GM19239 (cell line): ENCODE data around the gene SMG6.
"Not testable (repeated sequence)": the region's sequence is repeated elsewhere in the genome, so short reads cannot be mapped to it uniquely, and the experiment has no call there.

Source experiments
- DNase-seq: peaks from one replicate; pipeline ENCODE4 v3.0.0; 2011; ENCODE audit warnings: low spot score; ENCODE audit not compliant: insufficient read length
- FAIRE-seq: peaks from 2 replicates; lab custom pipeline; 2011; peaks lifted over from hg19 to GRCh38; lab: Jason Lieb, UNC

SMG6 gene

DNA sequence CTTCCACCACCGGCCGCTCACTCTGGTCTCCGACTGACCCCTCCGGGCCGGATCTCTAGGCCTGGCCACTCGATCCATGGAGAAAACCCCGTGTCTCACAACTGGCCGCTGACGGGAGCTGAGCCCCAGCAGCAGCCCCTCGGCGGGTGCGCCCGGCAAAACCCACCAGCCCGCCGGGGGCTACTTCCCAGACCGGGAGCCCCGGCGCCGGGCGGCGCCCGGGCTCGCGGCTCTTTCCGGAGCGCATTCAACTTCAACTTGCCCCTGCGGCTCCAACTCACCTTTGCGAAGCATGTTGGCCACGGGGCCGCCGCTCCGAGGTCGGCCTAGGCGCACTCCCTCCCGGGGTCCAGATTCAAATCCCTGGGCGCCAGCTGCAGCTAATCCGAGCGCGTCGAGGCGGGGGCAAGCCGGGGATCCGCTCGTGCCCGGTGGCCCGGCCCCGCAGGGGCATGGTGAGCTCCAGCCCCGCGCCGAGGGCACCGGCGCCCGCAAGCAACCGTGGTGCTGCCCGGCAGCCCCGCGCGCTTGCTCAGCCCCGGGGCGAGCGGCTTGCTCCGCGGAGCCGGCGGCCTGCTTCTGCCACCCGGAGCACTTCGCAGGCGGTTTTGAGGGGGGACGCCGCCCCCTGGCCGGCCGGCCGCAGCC, 278.9 kb downstream of the SMG6 start:
- DNase-seq (no peak), FAIRE-seq (no peak)

DNA sequence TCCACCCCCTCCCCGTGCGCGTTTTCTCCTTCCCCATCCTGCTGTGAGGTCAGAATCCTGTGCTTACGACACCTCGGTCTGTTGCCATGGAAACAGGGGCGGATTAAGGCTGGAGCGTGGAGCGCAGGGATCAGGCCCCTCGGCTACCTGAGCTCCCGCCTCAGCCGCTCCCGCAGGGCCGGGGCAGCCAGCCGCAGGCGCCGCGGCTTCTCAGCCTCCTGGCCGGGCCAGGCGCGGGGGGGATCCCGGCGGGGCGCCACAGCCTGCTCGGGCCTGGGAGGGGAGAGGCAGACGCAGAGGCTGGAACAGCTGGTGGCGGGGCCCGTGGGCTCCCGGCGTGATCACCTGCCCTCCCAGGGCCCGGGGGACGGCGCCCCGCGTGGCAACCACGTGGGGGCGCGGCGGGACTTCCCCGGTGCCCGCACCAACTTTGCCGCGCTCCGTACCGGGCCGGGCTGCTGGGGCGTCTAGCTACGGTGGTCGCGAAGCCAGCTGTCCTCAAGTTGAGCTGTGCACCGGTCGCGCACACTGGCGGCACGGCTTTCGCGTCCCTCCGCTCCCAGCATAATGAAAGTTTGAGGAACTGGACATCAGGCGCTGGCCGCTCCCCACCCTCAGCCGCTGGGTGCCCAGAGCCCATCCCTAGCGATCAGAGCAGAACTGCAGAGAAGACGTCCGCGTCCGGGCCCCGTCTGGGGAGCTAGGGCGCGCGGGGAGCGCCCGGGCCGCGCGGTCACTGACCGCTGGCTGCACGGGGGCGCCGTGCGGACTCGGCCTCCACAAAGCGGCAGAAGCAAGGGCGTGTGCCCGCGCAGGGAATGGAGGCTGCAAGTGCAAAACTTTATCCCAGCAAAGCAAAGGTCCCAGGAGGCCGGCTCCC, 279.7 kb downstream of the SMG6 start:
- DNase-seq = no peak
- no peak for FAIRE-seq

DNA sequence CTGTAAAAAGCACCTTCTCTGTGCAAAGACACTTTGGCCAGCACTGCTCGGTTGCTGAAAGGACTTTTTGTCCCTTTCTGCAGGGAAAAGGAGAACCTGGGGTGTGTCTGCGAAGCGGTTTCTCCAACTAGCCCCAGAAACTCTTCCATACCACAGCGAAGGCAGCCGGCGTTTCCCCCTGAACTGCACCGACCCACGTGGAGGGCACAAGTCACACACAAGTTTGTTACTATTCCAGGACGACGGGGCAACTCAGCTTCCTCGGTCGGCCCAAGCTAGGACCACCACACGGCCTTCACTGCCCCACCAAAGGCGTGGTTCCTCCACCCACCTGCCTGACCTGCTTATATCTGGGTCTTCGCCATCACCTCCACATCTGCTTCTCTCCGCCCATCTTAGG, 280.3 kb downstream of the SMG6 start:
- no peak for DNase-seq
- FAIRE-seq = no peak

DNA sequence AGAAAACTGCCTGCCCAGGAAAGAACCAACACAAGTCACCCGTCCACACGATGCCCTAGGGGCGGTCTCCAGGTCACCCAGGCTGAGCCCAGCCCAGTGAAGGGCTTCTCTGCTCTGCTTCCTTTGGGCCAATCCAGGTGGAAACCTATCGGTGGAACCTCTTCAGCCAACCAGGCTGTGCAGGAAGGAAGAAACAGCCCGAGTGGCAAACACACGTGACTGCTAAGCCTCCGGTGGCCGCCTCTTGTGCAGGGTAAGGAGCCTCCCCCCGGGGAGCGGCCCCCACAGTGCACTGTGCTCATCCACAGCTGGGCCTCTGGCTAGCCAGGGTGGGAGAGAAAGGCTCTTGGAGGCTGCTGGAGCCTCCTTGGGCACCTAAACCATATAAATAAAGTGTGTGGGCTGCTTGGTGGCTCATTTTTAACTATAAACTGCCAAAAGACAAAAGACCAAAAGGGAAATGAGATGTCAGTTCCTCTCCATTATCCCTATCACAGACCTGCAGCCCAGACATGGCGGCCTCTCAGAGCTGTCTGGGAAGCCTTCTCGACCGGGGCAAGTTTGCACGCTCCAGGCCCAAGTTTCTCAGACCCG, 280.8 kb downstream of the SMG6 start:
- no peak for DNase-seq
- FAIRE-seq = no peak

DNA sequence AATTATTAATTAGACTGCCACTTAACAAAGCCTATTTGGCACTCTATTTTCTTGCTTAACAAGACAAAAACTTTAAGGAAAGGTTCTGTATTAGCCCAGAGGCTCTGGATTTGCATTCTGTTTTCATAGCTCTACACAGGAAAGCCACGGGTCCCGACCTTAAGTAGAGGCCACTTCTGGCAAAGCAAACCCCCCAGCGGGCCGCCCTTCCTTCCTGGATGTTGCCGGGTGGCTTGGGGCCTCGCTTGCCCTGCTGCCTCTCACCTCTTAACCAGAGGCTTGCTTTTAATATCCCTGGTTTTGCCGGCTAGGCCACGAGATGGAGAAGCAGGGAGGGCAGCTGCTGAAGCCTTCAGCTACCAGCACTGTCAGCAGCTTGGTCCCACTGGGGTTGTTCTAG, 282.9 kb downstream of the SMG6 start:
- DNase-seq = no peak
- no peak for FAIRE-seq

DNA sequence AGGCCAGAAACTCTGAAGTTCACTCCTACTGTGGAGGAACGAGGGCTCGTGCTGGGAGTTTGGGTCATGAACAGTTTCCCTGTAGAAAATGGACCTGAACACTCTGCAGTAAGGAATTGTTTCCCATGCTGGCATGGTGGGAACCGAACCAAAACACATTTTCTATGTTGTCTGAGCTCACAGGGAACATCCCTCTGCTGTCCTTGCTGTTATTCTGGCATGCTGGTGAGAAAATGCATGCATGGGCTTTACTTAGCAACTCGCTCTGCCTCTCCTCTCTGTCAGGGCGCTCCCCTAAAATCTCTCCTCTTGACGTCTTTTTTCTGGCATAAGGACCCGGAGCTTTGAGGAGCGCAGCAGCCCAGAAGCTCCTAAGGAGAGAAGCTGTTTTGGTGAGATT, 283.9 kb downstream of the SMG6 start:
- FAIRE-seq = no peak
- no peak for DNase-seq

DNA sequence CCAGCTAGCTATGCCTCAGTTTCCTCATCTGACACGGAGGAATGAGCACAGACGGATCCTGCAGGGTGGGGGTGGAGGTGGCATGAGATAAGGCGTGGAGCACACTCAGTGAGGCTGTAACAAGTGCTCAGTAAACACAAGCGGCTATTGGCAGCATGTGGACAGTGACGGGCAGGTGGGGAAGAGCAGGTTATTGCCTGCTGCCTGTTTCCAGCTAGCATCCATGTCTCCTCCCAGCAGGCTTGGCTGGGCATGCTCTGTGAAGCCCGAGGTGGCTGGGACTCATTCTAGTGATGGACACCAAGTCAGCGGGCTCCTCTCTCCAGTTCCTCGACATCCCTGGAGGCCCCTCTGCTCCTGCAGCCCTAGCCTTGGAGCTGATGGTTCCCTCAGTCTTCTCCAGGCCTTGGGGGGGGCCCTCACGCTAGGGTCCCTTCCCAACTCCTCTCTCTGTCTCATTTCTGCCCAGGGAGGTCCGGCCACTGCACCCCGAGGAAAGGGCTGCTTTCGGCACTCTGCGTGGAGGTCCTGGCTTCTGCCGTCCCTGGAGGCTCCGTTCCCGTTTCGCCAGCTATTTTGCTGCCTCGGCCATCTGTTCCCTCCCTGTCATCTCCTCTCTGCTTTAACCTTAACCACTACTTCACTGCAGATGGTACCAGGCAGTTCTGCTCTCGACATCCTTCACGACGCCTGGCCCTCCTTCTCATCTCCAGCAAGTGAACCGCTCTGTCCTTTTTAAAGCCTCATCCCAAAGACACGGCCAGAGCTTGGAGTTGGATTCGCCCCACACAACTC, 284.7 kb downstream of the SMG6 start:
- DNase-seq (no peak), FAIRE-seq (no peak)

DNA sequence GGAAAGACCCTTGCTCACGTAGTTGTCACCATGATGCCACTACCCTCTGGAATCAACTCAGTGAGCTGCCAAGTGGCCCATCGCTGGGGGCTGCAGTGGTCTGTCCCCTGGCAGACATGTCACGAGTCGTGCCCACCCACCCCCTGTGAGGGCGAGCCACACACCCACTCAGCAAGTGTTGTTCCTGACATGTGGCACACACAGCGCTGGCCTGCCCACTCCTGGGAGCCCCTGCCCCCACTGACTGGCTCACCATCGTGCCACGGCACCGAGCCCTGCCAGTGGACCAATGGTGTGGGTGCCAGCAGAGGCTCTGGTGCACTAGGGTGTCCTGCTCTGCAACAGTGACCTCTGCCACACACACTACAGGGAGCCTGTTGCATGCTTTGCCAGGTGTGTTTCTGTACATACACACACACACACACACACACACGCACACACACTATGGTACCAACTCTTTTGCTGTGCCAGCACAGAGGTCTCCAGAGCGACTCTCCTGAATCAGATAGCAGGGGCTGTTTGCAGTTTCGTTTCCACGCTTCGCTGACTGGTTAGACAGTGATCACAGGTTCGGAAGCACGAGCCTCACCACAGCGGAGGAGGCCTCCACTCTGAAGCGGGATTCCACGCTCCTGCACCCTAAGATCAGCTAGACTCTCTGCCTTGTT, 286.2 kb downstream of the SMG6 start:
- no peak for DNase-seq
- FAIRE-seq = no peak

DNA sequence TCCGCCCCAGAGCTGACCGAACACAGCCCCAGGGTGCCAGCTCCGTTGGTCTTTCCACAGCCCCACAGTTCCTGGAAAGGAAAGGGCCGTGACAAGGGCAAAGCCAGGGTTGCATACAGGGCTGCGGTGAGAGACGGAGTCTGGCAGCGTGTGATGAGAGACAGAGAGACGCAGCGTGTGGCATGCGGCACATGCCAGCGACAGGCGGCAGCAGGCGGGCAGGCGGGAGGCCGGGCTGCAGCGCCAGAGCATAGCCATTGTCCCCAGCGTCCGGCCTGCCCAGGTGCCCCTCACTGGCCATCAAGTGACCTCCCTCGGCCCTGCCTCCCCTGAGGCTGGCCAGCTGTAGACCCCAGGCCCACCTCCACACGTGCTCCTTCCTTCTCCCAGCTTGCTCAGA, 287.1 kb downstream of the SMG6 start:
- no peak for DNase-seq
- no peak for FAIRE-seq

DNA sequence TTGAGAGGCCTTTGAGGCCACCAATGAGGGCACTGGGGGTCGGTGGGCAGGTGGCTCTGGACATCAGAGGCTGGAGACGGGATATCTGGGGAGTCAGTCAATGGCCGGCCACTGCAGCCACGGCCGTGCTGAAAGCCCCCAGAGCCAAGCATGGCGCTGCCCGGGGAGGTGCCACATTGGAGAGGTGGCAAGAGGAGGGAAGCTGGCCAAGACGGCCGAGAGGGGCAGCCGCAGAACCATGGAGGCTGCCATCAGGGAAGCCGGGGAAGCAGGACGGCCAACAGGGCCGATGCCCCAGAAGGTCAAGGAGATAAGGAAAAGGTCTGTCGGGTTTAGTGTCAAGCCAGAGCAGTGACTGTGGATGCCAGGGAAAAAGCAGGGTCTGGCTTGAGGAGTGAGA, 288.3 kb downstream of the SMG6 start:
- no peak for FAIRE-seq
- DNase-seq = no peak

DNA sequence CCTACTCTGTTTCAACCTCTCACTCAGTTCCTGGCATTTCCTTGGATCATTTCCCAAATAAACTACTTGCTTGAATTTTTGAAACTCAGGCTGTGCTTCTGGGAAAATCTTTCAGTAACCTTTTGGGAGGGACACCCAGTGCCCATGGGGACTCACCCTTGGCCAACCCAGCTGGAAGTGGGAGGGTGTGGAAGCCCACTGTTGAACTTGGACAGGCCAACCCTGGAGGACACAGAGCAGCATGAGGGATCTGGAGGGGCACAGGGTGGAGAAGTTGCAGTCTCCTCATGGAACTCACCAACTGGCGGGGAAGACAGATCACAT, 289.6 kb downstream of the SMG6 start:
- DNase-seq = no peak
- no peak for FAIRE-seq

DNA sequence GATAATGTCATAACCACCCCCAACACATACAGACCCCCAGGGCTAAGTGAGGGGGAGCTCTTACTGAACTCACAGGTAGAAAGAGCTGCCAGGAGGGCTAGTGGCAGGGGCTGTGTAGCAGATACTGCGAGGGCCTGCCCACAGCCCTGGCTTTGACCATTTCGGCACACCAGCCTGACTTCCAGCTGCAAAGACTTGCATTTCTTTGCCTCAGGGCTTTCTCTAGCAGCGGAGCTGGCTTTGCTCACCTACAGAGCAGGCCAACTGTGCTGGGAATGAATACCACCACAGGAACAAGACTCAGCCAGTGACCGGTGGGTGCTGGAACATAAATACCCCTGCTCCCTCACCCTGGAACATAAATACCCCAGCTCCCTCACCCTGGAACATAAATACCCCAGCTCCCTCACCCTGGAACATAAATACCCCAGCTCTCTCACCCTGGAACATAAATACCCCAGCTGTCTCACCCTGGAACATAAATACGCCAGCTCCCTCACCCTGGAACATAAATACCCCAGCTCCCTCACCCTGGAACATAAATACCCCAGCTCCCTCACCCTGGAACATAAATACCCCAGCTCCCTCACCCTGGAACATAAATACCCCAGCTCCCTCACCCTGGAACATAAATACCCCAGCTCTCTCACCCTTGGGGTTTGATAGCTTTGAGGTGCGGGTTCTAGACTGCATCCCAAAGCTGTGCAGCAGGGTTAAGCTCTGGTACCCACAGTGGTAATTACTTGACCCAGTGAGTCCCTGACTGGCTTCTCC, 290.2 kb downstream of the SMG6 start:
- not testable (repeated sequence) for DNase-seq, FAIRE-seq

DNA sequence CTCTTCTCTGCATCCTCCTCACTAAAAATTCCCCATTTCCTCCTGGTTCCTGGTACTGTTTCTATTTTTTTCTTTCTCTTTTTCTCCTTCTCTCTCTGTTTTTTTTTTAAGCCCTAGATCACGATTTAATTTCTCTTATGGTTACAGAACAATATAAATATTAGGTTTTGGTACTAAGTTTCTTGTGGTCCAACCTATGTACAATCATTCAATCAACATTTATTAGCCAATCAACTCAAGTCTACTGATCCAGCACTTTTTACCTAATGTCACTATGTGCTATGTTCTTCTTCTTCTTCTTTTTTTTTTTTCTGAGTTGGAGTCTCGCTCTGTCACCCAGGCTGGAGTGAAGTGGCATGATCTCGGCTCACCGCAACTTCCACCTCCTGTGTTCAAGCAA, 291.1 kb downstream of the SMG6 start:
- FAIRE-seq = no peak
- DNase-seq = no peak

DNA sequence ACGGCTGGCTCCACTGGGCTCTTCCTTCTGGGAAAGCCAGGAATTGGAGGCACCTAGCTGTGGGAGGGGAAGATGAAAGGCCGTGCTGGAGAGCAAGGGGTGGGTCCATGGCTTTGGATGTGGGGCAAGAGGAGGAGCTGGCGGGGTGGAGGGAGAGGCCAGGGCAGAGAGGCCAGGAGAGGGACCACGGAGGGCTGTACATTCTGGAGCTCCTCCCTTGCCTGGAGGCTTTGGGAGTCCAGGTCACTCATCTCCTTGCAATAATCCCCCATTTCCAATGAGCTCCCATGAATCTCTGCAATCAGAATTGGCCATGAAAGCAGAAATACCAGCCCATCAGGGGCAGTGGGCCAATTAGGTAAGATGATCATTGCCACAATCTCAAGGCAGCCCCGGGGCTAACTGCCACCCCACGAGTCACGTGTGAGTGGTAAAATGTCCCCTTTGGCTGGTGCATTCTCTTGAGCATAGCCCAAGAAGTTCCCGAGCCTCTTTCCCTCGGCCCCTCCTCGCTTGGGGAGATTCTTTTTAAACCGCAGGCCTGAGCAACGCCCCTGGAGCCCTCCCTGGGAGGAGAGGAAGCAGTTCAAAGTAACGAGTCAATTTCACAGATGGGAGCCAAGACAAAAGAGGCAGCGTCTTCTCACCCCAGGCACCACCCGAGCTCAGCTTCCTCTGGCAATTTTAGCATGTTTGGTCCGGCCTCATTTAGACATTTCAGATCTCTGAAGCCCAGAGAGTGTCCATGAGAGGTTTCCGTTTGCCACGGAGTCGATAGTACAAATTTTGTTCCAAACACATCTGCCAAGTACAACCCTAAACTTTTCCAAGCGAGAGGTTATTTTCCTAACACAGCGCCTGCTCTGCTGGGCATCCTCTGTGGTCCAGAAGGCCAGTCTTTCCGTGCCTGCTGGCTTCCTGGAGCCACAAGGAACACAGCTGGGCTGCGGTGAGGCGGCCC, 291.9 kb downstream of the SMG6 start:
- DNase-seq (no peak), FAIRE-seq (no peak)
